ENCODE measurements around the gene LRRC74B. TPM values are rescaled to one million over a fixed set of nuclear protein-coding genes. Genes with fewer than 3 reads are reported as not detected.
"Not testable (repeated sequence)": the region's sequence is repeated elsewhere in the genome, so short reads cannot be mapped to it uniquely, and the experiment has no call there.

Gene LRRC74B
- total RNA-seq, 2 donors from 2014 or later: not detected

GRCh38 chr22:21076912-21077625 is 31.3 kb downstream of the LRRC74B start:
- H3K9me3 Mint-ChIP-seq: no peaks in the 10 kb centered on the region
- ATAC-seq: no peak
- H3K36me3 Mint-ChIP-seq: no peaks in the 10 kb centered on the region
- no peak for DNase-seq (ENCODE audit: low spot score in 2 of 2)
- peak overlapping the region in 1 of 2 donors; percentile 65 for H3K27ac Mint-ChIP-seq

GRCh38 chr22:21077884-21078508 is 32.2 kb downstream of the LRRC74B start:
- ATAC-seq: no peak
- Mint-ChIP-seq H3K27ac (no peak overlapping the region), H3K9me3 (no peaks in the 10 kb centered on the region), H3K36me3 (no peaks in the 10 kb centered on the region)
- no peak for DNase-seq (ENCODE audit: low spot score in 2 of 2)

GRCh38 chr22:21078916-21079315 is 33.2 kb downstream of the LRRC74B start:
- ATAC-seq (no peak), DNase-seq (ENCODE audit: low spot score in 2 of 2) (no peak)
- H3K9me3 Mint-ChIP-seq: no peaks in the 10 kb centered on the region
- H3K27ac Mint-ChIP-seq: no peak overlapping the region
- no peaks in the 10 kb centered on the region for H3K36me3 Mint-ChIP-seq

GRCh38 chr22:21079493-21079892 is 33.7 kb downstream of the LRRC74B start:
- DNase-seq (ENCODE audit: low spot score in 2 of 2): no peak
- Mint-ChIP-seq H3K36me3 (no peaks in the 10 kb centered on the region), H3K27ac (no peak overlapping the region), H3K9me3 (no peaks in the 10 kb centered on the region)
- ATAC-seq: no peak

GRCh38 chr22:21080435-21081137 is 34.8 kb downstream of the LRRC74B start:
- no peak overlapping the region for H3K27ac Mint-ChIP-seq
- no peaks in the 10 kb centered on the region for H3K9me3 Mint-ChIP-seq
- ATAC-seq: no peak
- no peaks in the 10 kb centered on the region for H3K36me3 Mint-ChIP-seq
- DNase-seq (ENCODE audit: low spot score in 2 of 2): no peak

GRCh38 chr22:21082248-21082647 is 36.5 kb downstream of the LRRC74B start:
- no peak overlapping the region for H3K27ac Mint-ChIP-seq
- no peaks in the 10 kb centered on the region for H3K36me3 Mint-ChIP-seq

GRCh38 chr22:21087119-21087518 is 41.4 kb downstream of the LRRC74B start:
- no peaks in the 10 kb centered on the region for H3K36me3 Mint-ChIP-seq
- H3K27ac Mint-ChIP-seq: no peak overlapping the region
- ATAC-seq (no peak), DNase-seq (ENCODE audit: low spot score in 2 of 2) (no peak)
- no peaks in the 10 kb centered on the region for H3K9me3 Mint-ChIP-seq

More at GRCh38 chr22:21082248-21082647, 36.5 kb downstream of the LRRC74B start:
- ATAC-seq: no peak
- no peaks in the 10 kb centered on the region for H3K9me3 Mint-ChIP-seq
- DNase-seq (ENCODE audit: low spot score in 2 of 2): no peak

- not testable (repeated sequence) for H3K9me3 Mint-ChIP-seq; H3K27ac Mint-ChIP-seq; DNase-seq (ENCODE audit: low spot score in 2 of 2); H3K36me3 Mint-ChIP-seq; ATAC-seq
These were observed 42.2 kb downstream of the LRRC74B start for GRCh38 chr22:21087926-21088325.

GRCh38 chr22:21091220-21091619 is 45.5 kb downstream of the LRRC74B start:
- not testable (repeated sequence) for H3K9me3 Mint-ChIP-seq; DNase-seq (ENCODE audit: low spot score in 2 of 2); H3K27ac Mint-ChIP-seq; ATAC-seq; H3K36me3 Mint-ChIP-seq

- no peaks in the 10 kb centered on the region for H3K9me3 Mint-ChIP-seq
- no peak overlapping the region for H3K27ac Mint-ChIP-seq
- H3K36me3 Mint-ChIP-seq: no peaks in the 10 kb centered on the region
- DNase-seq (ENCODE audit: low spot score in 2 of 2) (no peak), ATAC-seq (no peak)
These were observed 47.2 kb downstream of the LRRC74B start for GRCh38 chr22:21092797-21093554.

- not testable (repeated sequence) for H3K36me3 Mint-ChIP-seq; H3K9me3 Mint-ChIP-seq; H3K27ac Mint-ChIP-seq; ATAC-seq; DNase-seq (ENCODE audit: low spot score in 2 of 2)
These were observed 47.9 kb downstream of the LRRC74B start for GRCh38 chr22:21093555-21094137.

GRCh38 chr22:21094911-21095772 is 49.4 kb downstream of the LRRC74B start:
- H3K9me3 Mint-ChIP-seq: no peaks in the 10 kb centered on the region
- no peaks in the 10 kb centered on the region for H3K36me3 Mint-ChIP-seq
- DNase-seq (ENCODE audit: low spot score in 2 of 2): no peak
- no peak for ATAC-seq
- no peak overlapping the region for H3K27ac Mint-ChIP-seq

GRCh38 chr22:21095773-21096107 is 50.0 kb downstream of the LRRC74B start:
- Mint-ChIP-seq H3K27ac (no peak overlapping the region), H3K36me3 (no peaks in the 10 kb centered on the region), H3K9me3 (no peaks in the 10 kb centered on the region)
- ATAC-seq (no peak), DNase-seq (ENCODE audit: low spot score in 2 of 2) (no peak)

GRCh38 chr22:21096878-21097277 is 51.1 kb downstream of the LRRC74B start:
- not testable (repeated sequence) for H3K27ac Mint-ChIP-seq; DNase-seq (ENCODE audit: low spot score in 2 of 2); H3K9me3 Mint-ChIP-seq; H3K36me3 Mint-ChIP-seq; ATAC-seq

GRCh38 chr22:21098099-21098671 is 52.4 kb downstream of the LRRC74B start:
- no peak for ATAC-seq
- Mint-ChIP-seq H3K27ac (no peak overlapping the region), H3K36me3 (no peaks in the 10 kb centered on the region), H3K9me3 (no peaks in the 10 kb centered on the region)
- no peak for DNase-seq (ENCODE audit: low spot score in 2 of 2)

- no peak for DNase-seq (ENCODE audit: low spot score in 2 of 2)
- Mint-ChIP-seq H3K9me3 (no peaks in the 10 kb centered on the region), H3K36me3 (no peaks in the 10 kb centered on the region), H3K27ac (no peak overlapping the region)
- no peak for ATAC-seq
These were observed 53.8 kb downstream of the LRRC74B start for GRCh38 chr22:21099578-21099977.

All from activated naive CD4-positive, alpha-beta T cell treated with anti-CD3 and anti-CD28 coated beads, Interleukin-2, amount 50 U/mL, for 72 hours (primary cell).